ENCODE results near the gene TMEM119. TPM values are rescaled to one million over a fixed set of nuclear protein-coding genes. Genes with fewer than 3 reads are reported as not detected.

Gene TMEM119
- total and polyA plus RNA-seq, 2 of the 13 experiments (the other 11 are each of a cell fraction or from before 2014, with no cell fraction given), result not detected

DNA sequence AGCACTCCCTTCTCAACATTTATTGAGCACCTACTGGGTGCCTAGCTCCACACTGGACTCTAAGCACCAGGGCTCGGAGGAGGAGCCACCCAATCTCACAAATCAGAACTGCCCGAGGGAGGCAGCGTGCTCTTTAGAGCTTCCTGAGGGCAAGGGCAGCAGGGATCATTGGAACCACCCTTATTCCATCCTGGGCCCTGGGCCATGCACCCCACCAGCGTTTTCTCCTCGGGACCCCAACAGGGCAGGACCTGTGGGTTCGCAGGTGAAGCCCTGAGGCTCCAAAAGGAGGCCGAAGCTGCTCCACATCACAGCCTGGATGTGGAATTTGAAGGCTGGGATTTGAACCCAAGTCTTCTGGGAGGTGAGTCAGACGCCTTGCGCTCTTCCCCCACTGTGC is 15.4 kb downstream of the TMEM119 start:
- no peaks in the 10 kb centered on the region for H3K36me3 ChIP-seq (replicated peaks in 1 of 2; ENCODE audit: control insufficient read depth in 1 of 2, insufficient read depth in 2 of 2, low read length in 2 of 2)
- H2AFZ ChIP-seq (ENCODE audit: low read length), result no peak overlapping the region
- peaks cover 2 to 7% of the 10 kb centered on the region in 2 experiments; a peak in 2 of 5 replicates for H3K27me3 ChIP-seq (ENCODE audit: control insufficient read depth in 1 of 2, insufficient read depth in 2 of 2, low read length in 2 of 2)
- H3K9me3 ChIP-seq (ENCODE audit: low read length), result no peaks in the 10 kb centered on the region
- no peaks in the 10 kb centered on the region for H3K79me2 ChIP-seq (ENCODE audit: insufficient read depth, low read length)
- in situ Hi-C loops (cut with HindIII; ENCODE audit: extremely low pct_ligation_motif_present, low pct_unique_long_range_greater_than_20kb) (no loop called here), intact Hi-C loops (cut with micrococcal nuclease; ENCODE audit: unreplicated experiment) (no loop called here)
- BruUV-seq (replicated peaks), result no TSS peak
- H3K4me3 ChIP-seq (replicated peaks in 1 of 3; ENCODE audit: insufficient read depth in 1 of 3, low read depth in 2 of 3, low read length in 3 of 3), result no peak overlapping the region
- TF ChIP-seq PHF8 (CRISPR knock-in tag; IDR thresholded peaks at IDR 0.05), result no peak
- no peak for TF ChIP-seq SNRNP70 (IDR thresholded peaks at IDR 0.05; ENCODE audit: low read depth, low read length)
- TF ChIP-seq HOXA3 (CRISPR knock-in tag; IDR thresholded peaks at IDR 0.05), result no peak
- no peak for TF ChIP-seq ZFY (CRISPR knock-in tag; IDR thresholded peaks at IDR 0.05)
- no peak for TF ChIP-seq ZHX1 (CRISPR knock-in tag; IDR thresholded peaks at IDR 0.05; ENCODE audit: low read depth)
- TF ChIP-seq ZNF350 (CRISPR knock-in tag; IDR thresholded peaks at IDR 0.05; ENCODE audit: borderline replicate concordance, low read depth), result no peak
- TF ChIP-seq ZNF337 (CRISPR knock-in tag; IDR thresholded peaks at IDR 0.05; ENCODE audit: borderline replicate concordance, low read depth), result no peak
- no peak for TF ChIP-seq ZNF235 (CRISPR knock-in tag; IDR thresholded peaks at IDR 0.05; ENCODE audit: borderline replicate concordance)
- TF ChIP-seq, protein P1, sequence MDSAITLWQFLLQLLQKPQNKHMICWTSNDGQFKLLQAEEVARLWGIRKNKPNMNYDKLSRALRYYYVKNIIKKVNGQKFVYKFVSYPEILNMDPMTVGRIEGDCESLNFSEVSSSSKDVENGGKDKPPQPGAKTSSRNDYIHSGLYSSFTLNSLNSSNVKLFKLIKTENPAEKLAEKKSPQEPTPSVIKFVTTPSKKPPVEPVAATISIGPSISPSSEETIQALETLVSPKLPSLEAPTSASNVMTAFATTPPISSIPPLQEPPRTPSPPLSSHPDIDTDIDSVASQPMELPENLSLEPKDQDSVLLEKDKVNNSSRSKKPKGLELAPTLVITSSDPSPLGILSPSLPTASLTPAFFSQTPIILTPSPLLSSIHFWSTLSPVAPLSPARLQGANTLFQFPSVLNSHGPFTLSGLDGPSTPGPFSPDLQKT (CRISPR knock-in tag; IDR thresholded peaks at IDR 0.05; ENCODE audit: borderline replicate concordance), result no peak
- TF ChIP-seq ZFP36L2 (CRISPR knock-in tag; IDR thresholded peaks at IDR 0.05), result no peak
- TF ChIP-seq NBN (conservative IDR thresholded peaks at IDR 0.05), result no peak
- TF ChIP-seq ZNF510 (CRISPR knock-in tag; IDR thresholded peaks at IDR 0.05; ENCODE audit: low read depth), result no peak
- TF ChIP-seq ZC3H13 (CRISPR knock-in tag; IDR thresholded peaks at IDR 0.05), result no peak
- TF ChIP-seq ZBTB42 (CRISPR knock-in tag; IDR thresholded peaks at IDR 0.05), result no peak
- TF ChIP-seq ZNF546 (CRISPR knock-in tag; conservative IDR thresholded peaks at IDR 0.05), result no peak
- no peak for TF ChIP-seq ZSCAN20 (CRISPR knock-in tag; IDR thresholded peaks at IDR 0.05; ENCODE audit: borderline replicate concordance)
- TF ChIP-seq KMT2B (CRISPR knock-in tag; IDR thresholded peaks at IDR 0.05), result no peak
- H4K20me1 ChIP-seq (ENCODE audit: insufficient read depth, low read length), result no peaks in the 10 kb centered on the region
- FAIRE-seq (no peak), DNase-seq (ENCODE audit: low spot score) (no peak), ATAC-seq (no peak)
- no peaks in the 10 kb centered on the region for H3K4me1 ChIP-seq (ENCODE audit: insufficient read depth, low read length)
- H3K9ac ChIP-seq (ENCODE audit: insufficient read depth, low read depth, low read length), result no peak overlapping the region
- WGBS (ENCODE audit: low lambda C conversion rate), result 22% methylated on average over 7 of the region's 9 CpGs
- ChIA-PET CTCF (ENCODE audit: low intra/inter-chr PET ratio, low total read pairs) (no interaction called here), POLR2A (no interaction called here)
- no peak overlapping the region for H3K27ac ChIP-seq (ENCODE audit: extremely low read length, insufficient read depth, low read length)
- H3K4me2 ChIP-seq (ENCODE audit: low read depth, low read length), result no peak overlapping the region
